ENCODE measurements around the gene APOD.

The APOD gene

DNA sequence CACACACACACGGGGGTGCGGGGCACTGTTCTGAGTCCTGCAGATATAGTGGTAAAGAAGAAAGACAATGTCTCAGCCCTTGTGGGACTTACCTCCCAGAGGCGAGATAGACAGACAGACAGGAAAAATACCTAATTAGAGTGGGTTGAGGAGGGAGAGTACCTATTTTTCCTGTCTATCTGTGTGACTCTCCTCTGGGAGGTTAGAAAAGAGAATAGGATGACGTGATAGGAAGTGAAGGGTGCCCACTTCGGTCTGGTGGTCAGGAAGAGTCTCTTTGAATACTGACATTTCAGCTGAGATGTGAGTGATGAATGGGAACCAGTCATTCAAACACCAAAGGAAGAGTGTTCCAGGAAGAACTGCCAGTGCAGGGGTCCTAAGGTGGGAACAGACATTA is 4.1 kb upstream of the APOD start:
- Histone ChIP-seq H3K36me3 (no peaks in the 10 kb centered on the region), H3K9me3 (no peaks in the 10 kb centered on the region), H3K4me1 (no peaks in the 10 kb centered on the region), H3K4me3 (ENCODE audit: low read depth, low read length) (no peak overlapping the region), H3K27me3 (no peaks in the 10 kb centered on the region)
- no peak for DNase-seq
- TF ChIP-seq, protein P1, sequence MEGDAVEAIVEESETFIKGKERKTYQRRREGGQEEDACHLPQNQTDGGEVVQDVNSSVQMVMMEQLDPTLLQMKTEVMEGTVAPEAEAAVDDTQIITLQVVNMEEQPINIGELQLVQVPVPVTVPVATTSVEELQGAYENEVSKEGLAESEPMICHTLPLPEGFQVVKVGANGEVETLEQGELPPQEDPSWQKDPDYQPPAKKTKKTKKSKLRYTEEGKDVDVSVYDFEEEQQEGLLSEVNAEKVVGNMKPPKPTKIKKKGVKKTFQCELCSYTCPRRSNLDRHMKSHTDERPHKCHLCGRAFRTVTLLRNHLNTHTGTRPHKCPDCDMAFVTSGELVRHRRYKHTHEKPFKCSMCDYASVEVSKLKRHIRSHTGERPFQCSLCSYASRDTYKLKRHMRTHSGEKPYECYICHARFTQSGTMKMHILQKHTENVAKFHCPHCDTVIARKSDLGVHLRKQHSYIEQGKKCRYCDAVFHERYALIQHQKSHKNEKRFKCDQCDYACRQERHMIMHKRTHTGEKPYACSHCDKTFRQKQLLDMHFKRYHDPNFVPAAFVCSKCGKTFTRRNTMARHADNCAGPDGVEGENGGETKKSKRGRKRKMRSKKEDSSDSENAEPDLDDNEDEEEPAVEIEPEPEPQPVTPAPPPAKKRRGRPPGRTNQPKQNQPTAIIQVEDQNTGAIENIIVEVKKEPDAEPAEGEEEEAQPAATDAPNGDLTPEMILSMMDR (IDR thresholded peaks at IDR 0.05; ENCODE audit: low read depth, low read length): no peak

GRCh38 chr3:195587406-195587805 is 3.7 kb upstream of the APOD start:
- TF ChIP-seq, protein P1 (IDR thresholded peaks at IDR 0.05; ENCODE audit: low read depth, low read length): no peak
- no peak overlapping the region for H3K4me3 ChIP-seq (ENCODE audit: low read depth, low read length)
- H3K27me3 ChIP-seq: no peaks in the 10 kb centered on the region
- no peaks in the 10 kb centered on the region for H3K4me1 ChIP-seq
- H3K9me3 ChIP-seq: no peaks in the 10 kb centered on the region
- H3K36me3 ChIP-seq: no peaks in the 10 kb centered on the region
- no peak for DNase-seq

GRCh38 chr3:195584543-195584870 is 767 bp upstream of the APOD start:
- Histone ChIP-seq H3K4me1 (no peaks in the 10 kb centered on the region), H3K4me3 (ENCODE audit: low read depth, low read length) (no peak overlapping the region), H3K9me3 (no peaks in the 10 kb centered on the region), H3K36me3 (no peaks in the 10 kb centered on the region), H3K27me3 (no peaks in the 10 kb centered on the region)
- no peak for DNase-seq
- TF ChIP-seq, protein P1 (IDR thresholded peaks at IDR 0.05; ENCODE audit: low read depth, low read length): no peak

- no peaks in the 10 kb centered on the region for H3K27me3 ChIP-seq
- no peaks in the 10 kb centered on the region for H3K9me3 ChIP-seq
- no peaks in the 10 kb centered on the region for H3K4me1 ChIP-seq
- H3K4me3 ChIP-seq (ENCODE audit: low read depth, low read length): no peak overlapping the region
- TF ChIP-seq, protein P1 (IDR thresholded peaks at IDR 0.05; ENCODE audit: low read depth, low read length): no peak
- no peak for DNase-seq
- H3K36me3 ChIP-seq: no peaks in the 10 kb centered on the region
These were observed 793 bp downstream of the APOD start for GRCh38 chr3:195582947-195583346.

DNA sequence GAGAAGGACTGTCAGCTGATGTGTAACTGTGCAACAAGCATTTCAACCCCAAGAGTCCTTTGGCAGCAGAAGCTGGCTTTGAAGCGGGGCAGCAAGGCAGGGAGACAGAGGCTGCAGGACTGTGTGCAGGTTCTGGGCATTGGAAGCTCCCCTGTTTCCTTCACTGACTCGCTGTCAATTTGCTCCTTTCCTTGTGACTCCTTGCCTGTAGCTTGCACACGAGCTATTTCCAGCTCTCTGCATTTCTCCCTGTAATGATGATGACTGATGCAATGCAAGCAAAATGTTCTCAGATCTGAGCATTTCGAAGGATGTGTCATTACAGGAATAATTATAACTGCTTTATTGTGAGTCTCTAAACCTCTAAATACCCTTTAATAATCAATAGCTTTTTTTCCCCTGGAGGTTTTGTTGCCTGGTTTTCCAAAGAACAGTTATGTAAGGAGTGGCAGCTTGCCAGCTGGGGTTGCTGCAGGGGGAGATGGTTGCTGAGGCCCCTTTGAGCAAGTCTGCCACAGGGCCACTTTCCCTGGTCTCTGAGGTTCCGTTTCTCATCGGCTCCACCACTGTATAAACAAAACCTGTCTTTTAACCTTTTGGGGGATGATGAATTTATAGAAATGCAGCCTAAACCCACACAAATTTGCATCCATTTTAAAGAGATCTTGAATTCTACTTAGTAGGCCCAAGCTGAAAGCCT is 2.8 kb downstream of the APOD start:
- TF ChIP-seq, protein P1 (IDR thresholded peaks at IDR 0.05; ENCODE audit: low read depth, low read length): no peak
- no peak for DNase-seq
- no peaks in the 10 kb centered on the region for H3K9me3 ChIP-seq
- H3K4me3 ChIP-seq (ENCODE audit: low read depth, low read length): no peak overlapping the region
- no peaks in the 10 kb centered on the region for H3K4me1 ChIP-seq
- no peaks in the 10 kb centered on the region for H3K36me3 ChIP-seq
- H3K27me3 ChIP-seq: no peaks in the 10 kb centered on the region

DNA sequence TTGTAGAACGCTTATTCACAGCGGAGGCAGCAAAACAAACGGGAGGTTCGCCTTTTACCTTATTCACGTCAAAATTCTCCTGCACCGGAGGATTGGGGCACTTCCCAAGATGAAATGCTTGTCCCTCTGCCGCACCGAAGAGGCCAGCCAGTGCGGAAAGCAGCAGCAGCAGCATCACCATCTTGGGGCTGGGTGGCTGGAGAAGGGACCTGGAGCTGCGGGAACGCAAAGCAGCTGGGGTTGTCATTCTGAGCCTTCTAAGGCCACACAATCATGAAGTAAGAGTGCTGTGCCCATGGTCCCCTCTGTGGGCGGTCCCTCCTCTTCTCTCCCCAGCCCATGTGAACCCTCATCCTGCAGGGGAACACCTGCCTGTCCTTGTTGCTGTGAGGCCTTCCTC is 4.5 kb downstream of the APOD start:
- Histone ChIP-seq H3K9me3 (no peaks in the 10 kb centered on the region), H3K4me3 (ENCODE audit: low read depth, low read length) (no peak overlapping the region), H3K36me3 (no peaks in the 10 kb centered on the region), H3K4me1 (no peaks in the 10 kb centered on the region), H3K27me3 (no peaks in the 10 kb centered on the region)
- no peak for DNase-seq
- TF ChIP-seq, protein P1 (IDR thresholded peaks at IDR 0.05; ENCODE audit: low read depth, low read length): no peak
